Measurements from ENCODE around the gene MIEF1.

GRCh38 chr22:39470451-39471291 lies 31.4 kb upstream of the MIEF1 start:
- no peak for TF ChIP-seq CTCF (IDR thresholded peaks at IDR 0.05)
- TF ChIP-seq POLR2A (IDR thresholded peaks at IDR 0.05) = no peak
